AG04449 (cell line): ENCODE data around the gene LIPG.
"Not testable (repeated sequence)": the region's sequence is repeated elsewhere in the genome, so short reads cannot be mapped to it uniquely, and the experiment has no call there.

ENCODE experiments used
- CTCF ChIA-PET: fragments of 350-600 bp; formaldehyde crosslinking; extraction: SDS; loops from one replicate; lab custom pipeline; 2021; ENCODE audit warnings: antibody characterized with exemption; lab: Yijun Ruan, JAX
- POLR2A ChIA-PET: fragments of 400-600, 350-600 bp; formaldehyde crosslinking; extraction: SDS; loops from one replicate; lab custom pipeline; 2020; ENCODE audit warnings: antibody characterized with exemption, inconsistent platforms; lab: Yijun Ruan, JAX
- DNase-seq: peaks from one replicate; pipeline ENCODE4 v3.0.0-alpha.2; 2010; ENCODE audit warnings: low read depth, low spot score
- H3K4me3 ChIP-seq: 2 replicates; pipeline ENCODE4 v1.5.1; 2011; ENCODE audit warnings: low read depth, mild to moderate bottlenecking, control low read depth, low read length
- CTCF ChIP-seq: IDR thresholded peaks from one replicate; pipeline ENCODE4 v1.5.1; 2011; ENCODE audit warnings: mild to moderate bottlenecking, moderate library complexity, low read length, control low read depth, inconsistent platforms; ENCODE audit not compliant: insufficient read depth; ENCODE audit errors: missing control alignments

The LIPG gene

GRCh38 chr18:49570836-49571235, 9.0 kb downstream of the LIPG start:
- CTCF ChIA-PET: interaction anchor here (1.8 to 2.6 kb wide), 2 partner anchors 10 to 288 kb away, joined by 9 to 13 read pairs; partner anchors contain the start of gene LIPG

GRCh38 chr18:49572611-49573345, 10.9 kb downstream of the LIPG start:
- DNase-seq: no peak
- CTCF ChIA-PET: interaction anchor here (1.3 kb wide), 1 partner anchor 12 kb away, joined by 3 read pairs; no protein-coding TSS in a partner anchor
- no peak for TF ChIP-seq CTCF
- H3K4me3 ChIP-seq: no peak overlapping the region
- POLR2A ChIA-PET: no interaction called here

More at GRCh38 chr18:49570836-49571235, 9.0 kb downstream of the LIPG start:
- TF ChIP-seq CTCF: no peak
- DNase-seq: no peak
- no peak overlapping the region for H3K4me3 ChIP-seq
- POLR2A ChIA-PET: no interaction called here

GRCh38 chr18:49573835-49574234, 12.0 kb downstream of the LIPG start:
- POLR2A ChIA-PET: no interaction called here
- CTCF ChIA-PET: interaction anchor here (1.5 kb wide), 1 partner anchor 15 kb away, joined by 3 read pairs; no protein-coding TSS in a partner anchor

GRCh38 chr18:49579041-49579440, 17.2 kb downstream of the LIPG start:
- POLR2A ChIA-PET, DNase-seq, H3K4me3 ChIP-seq, CTCF ChIA-PET: not testable (repeated sequence)

More at GRCh38 chr18:49573835-49574234, 12.0 kb downstream of the LIPG start:
- TF ChIP-seq CTCF: no peak
- H3K4me3 ChIP-seq: no peak overlapping the region
- no peak for DNase-seq

- H3K4me3 ChIP-seq, POLR2A ChIA-PET, DNase-seq, CTCF ChIA-PET: not testable (repeated sequence)
These were observed 17.7 kb downstream of the LIPG start for GRCh38 chr18:49579583-49579982.

- DNase-seq: no peak
- H3K4me3 ChIP-seq: no peak overlapping the region
- CTCF ChIA-PET: no interaction called here
- POLR2A ChIA-PET: no interaction called here
- TF ChIP-seq CTCF: no peak
These were observed 18.4 kb downstream of the LIPG start for GRCh38 chr18:49580279-49580678.

GRCh38 chr18:49581371-49581770, 19.5 kb downstream of the LIPG start:
- H3K4me3 ChIP-seq: no peak overlapping the region
- ChIA-PET POLR2A (no interaction called here), CTCF (interaction anchor here (2.2 kb wide), 1 partner anchor 22 kb away, joined by 5 read pairs; no protein-coding TSS in a partner anchor)
- no peak for DNase-seq
- TF ChIP-seq CTCF: no peak
